Measurements from ENCODE around the gene ERF.

The ERF gene

GRCh38 chr19:42206871-42207755 is 47.8 kb downstream of the ERF start:
- no peak for DNase-seq

DNA sequence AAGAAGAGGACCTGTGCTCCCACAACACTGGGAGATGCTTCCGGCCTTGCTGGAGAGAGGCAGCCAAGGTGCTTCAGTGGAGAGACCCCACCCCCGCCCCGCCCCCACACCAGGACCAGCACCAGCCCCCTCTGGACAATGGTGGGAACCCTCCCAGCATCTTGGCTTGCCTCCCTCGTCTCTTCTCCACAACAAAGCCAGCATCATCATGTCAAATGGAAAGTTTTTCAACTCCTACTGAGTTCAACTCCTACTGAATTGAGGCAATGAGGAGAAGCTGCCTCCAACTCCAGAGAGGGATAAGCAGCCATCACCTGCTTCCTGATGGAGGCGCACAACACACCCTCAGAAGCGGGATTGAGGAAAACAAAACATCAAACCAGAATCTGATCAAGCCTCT is 50.3 kb downstream of the ERF start:
- no peak for DNase-seq

DNA sequence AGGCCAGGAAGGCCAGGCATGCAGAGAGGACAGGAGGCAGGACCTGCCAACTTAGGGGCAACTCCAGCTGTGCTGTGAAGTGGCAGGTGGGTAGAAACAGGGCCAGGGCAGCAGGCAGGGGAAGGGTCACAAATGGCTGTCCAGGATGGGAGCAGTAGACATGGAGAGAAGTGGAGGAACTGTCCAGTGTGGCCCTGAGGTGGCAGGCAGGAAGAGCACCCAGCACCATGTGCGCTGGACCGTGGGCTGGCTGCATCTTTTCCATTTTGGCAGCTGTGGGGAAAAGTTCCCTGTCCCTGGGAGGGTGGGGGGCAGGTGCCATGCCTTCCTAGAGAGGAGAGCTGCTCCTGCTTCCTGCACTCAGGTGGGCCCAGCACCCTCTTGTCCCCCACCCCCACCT is 51.2 kb downstream of the ERF start:
- no peak for DNase-seq

DNA sequence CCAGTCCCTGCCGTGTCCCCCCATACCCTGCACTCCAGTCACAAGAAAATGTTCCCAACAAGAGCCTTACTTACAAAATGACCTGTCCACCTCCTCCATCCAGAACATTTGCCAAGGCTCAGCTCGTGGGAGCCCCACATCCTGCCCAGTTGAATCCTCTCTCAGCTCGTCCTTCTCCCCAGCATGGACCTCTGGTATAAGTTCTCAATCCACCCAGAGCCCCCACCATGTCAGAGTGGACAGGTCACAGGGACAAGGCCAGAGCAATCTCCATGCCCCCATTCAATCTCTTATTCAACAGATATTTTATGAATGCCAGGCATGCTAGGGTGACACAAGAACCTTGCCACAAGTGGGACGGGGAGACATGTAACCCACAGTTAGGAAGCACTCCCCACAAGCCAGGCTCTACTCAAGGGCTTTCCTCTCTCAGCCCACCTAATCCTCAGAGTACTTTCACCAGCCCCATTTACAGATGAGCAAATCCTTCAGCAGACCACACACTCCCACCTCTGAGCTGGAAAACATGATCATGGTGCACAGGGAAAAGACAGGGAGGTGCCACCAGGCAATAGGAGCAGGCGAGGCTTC is 52.5 kb downstream of the ERF start:
- no peak for DNase-seq

GRCh38 chr19:42201489-42202289 is 53.2 kb downstream of the ERF start:
- DNase-seq, result no peak

GRCh38 chr19:42200116-42200715 is 54.7 kb downstream of the ERF start:
- no peak for DNase-seq

DNA sequence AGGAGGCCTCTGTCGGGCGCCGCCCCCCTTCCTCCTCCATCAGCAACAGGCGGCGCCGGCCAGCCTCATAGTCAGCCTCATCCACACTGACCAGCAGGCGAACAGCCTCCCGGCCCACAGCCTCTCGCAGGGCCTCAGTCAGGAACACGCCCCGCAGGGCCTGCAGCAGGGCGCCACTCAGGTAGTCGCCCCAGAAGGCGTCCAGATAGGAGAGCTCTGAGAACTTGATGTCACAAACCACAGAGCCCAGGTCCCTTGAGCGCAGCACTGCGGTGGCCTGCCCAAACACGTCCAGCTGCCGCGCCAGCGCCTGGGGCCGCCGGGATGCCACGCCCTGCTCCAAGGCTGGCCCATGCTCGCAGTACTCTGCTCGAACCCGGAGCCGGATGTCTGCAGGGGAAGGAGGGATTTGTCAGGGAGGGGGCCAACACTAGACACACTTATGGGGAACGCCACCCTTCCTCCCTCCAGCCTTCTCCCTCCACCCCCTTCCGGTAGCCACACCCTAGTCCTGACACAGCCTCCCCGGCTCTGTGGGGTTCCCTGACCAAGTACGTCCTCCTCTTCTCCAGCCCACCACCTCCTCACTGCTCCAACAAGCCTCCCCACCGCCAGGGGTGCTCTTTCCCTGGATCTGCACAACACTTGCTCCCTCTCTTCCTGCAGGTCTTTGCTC is 55.4 kb downstream of the ERF start:
- DNase-seq, result no peak

- DNase-seq, result no peak
Measured at GRCh38 chr19:42198676-42199439, 56.1 kb downstream of the ERF start.

Measured in GOT3 (cell line).